Stimulated activated CD4-positive, alpha-beta T cell treated with anti-CD3 and anti-CD28 coated beads, TNF-alpha, amount 100 ng/mL, for 4 hours (primary cell): ENCODE measurements around the gene PPIL6.

Experiments
- DNase-seq, 3 experiments: peaks; one replicate each; pipeline ENCODE4 v3.0.0-alpha.2; 2020; ENCODE audit warnings: low read depth in 3 of 3

PPIL6 gene

DNA sequence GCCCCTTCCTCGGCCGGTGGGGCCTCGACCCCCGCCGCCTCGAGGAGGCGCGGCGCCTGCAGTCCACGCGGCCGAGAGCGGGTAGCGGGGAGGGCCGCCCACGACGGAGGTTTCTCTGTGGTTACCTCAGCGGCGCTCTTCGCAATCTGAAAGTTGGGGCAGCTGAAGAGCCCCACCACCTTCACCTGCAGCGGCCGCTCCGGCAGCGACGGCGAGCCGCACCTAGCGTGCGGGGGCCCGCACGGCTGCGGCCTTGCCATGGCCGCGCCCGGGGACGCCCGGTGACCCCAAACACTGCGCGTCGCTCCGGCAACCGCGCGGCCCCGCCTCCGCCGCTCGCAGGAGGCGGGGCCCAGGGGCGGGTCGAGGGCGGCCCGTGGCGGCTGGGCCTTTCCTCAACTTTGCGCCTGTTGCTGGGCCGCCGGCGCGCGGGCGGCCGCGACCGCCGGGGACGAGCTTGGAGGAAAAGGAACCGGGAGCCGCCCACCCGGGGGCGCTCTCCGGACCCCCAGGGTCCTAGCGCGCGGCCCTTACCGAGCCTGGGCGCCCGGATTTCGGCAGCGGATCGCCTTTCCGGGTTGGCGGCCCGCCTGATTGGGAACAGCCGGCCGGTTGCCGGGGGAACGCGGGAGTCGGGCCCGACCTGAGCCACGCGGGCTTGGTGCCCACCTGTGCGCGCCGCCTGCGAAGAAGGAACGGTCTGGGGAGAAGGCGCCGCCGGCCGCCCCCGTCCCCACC, at the start of gene PPIL6, which contains the start of gene SMPD2:
PPIL6 (minus strand) TSS at position 298 of the 738 bp plus-strand sequence; CDS start at position 260, 38 bp downstream.
SMPD2 (plus strand) TSS at position 394 of the 738 bp plus-strand sequence. CDS start 398 bp downstream, outside the sequence.
- DNase-seq: peak; percentile 60 to 62 (median 61)

GRCh38 chr6:109488001-109488400, 47.6 kb upstream of the PPIL6 start:
- no peak for DNase-seq

DNA sequence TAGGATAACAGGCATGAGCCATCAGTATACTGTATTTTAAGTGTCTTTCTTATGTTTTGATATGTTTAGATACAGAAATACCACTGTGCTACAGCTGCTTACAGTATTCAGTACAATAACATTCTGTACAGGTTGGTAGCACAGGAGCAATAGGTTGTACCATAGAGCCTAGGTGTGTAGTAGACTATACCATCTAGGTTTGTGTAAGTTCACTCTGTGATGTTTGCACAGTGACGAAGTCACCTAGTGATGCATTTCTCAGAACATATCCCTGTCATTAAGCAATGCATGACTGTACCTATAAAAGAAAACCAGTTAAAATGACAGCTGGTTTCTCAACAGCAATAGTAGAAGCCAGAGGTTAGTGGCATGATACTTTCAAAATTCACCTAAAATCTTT, 45.6 kb upstream of the PPIL6 start:
- DNase-seq: no peak

GRCh38 chr6:109485266-109485935, 45.0 kb upstream of the PPIL6 start:
- DNase-seq: no peak

GRCh38 chr6:109484122-109484521, 43.7 kb upstream of the PPIL6 start:
- no peak for DNase-seq

GRCh38 chr6:109483735-109484057, 43.3 kb upstream of the PPIL6 start:
- no peak for DNase-seq

DNA sequence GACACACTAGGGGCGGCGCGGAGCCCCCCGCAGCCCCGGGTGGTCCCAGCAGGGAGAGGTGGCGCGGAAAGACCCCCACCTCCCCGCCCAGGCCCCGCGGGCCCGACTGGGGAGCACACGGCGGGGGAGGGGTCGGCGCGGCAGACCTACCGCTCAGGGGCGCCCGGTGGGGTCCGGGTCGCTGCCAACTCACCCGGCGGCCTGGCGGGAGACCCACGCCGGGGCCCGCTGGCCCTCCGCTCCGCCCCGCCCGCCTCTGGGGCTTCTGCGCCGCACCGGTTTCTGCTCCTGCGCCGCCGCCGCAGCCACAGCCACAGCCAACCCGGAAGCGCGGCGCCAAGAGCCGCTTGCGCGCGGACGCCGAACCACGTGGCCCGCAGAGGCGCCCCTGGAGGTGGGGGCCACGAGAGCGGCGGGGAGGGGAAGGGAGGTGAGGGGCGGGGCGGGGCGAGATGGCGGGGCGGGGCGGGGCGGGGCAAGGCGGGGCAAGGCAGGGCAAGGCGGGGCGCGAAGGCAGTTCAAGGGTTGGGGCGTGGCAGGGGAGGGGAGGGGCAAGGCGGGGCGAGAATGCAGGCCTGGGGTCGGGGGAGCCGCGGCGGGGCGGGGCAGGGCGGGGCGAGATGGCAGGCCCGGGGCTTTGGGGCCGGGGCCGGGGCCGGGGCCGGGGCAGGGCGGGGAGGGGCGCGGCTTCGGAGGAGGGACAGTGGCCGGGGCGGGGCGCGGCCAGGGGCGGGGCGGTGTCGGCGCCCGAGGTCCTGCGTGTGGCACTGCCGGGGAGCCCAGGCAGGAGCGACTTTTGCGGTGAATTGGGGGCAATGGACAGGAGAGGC, 42.7 kb upstream of the PPIL6 start, which contains the start of gene ZBTB24:
ZBTB24 (minus strand) TSS at position 315 of the 830 bp plus-strand sequence. CDS start 1,193 bp downstream, outside the sequence.
- DNase-seq: peak; percentile 74 to 81 (median 80)

DNA sequence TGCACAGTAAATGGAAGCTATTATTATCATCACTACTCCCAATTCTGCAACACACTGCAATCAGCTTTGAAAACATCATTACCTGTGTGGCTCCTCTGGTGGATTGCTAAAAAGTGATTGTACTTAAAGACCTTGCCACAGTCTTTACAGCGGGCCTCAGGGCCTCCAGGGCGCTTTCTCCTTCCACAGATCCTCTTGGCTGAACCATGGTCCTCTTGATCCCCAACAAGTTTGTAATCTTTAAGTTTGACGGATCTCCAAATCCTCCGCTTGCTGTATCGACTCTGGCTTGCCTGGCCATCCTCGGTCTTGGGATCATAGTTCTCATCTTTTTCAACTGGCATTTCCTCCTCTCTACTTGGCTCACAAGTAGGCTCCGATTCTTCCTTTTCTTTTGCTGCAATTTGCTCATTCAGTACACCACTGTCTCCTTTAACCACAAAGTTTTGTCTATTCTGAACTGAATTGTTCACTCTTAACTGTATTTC, 40.6 kb upstream of the PPIL6 start:
- no peak for DNase-seq

DNA sequence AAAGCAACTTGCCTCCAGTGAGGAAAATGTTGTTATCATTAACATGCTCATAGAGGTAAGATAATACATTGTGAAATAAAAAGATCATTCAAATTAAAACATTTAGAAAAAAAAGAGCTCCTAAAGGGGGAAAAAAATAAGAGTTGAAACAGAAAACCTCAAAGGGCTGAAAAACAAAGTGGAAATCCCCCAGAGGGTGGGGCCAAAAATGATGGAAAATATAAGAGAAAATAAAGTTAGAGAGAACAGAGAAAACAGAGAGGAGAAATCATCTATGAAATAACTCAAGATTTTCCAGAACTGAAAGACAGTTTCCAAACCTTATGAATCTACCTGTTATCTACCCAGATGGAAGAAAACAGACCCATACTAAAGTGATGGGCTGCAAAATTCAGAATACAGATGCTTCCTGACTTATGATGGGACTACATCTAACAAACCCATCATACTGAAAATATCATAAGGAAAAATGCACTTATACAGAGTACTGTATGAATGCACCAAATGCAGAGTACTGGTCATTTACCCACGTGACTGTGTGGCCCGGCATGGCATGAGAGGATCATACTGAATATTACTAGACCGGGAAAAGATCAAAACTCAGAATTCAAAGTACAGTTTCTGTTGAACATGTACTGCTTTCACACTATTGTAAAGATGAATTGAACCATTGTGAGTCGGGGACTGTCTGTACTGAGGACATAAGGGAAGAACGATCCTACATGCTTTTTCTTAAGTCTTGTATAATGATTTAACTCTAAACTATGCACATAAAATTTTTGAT, 38.6 kb upstream of the PPIL6 start:
- DNase-seq: no peak

GRCh38 chr6:109478222-109478805, 37.9 kb upstream of the PPIL6 start:
- DNase-seq: no peak

DNA sequence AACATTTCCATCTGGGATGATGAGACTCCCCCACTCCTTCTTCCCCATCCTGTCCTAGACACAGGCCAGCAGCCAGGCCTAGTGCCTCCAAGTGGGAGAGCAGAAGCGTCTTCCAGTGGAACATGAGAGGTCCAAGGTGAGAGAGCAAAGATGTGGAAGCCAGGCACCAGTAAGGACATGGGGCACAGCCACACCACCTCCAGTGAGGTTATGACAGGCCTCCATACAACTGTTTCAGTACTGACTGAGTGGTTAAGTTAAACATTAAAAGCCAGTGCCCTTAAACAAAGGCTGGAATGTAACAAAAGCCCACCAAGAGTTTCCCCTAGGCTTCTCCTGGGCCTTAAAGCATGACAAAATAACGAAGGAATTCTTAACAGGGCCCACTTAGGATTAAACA, 37.3 kb upstream of the PPIL6 start:
- no peak for DNase-seq

- no peak for DNase-seq
These were observed 36.8 kb upstream of the PPIL6 start for GRCh38 chr6:109477184-109477583.

DNA sequence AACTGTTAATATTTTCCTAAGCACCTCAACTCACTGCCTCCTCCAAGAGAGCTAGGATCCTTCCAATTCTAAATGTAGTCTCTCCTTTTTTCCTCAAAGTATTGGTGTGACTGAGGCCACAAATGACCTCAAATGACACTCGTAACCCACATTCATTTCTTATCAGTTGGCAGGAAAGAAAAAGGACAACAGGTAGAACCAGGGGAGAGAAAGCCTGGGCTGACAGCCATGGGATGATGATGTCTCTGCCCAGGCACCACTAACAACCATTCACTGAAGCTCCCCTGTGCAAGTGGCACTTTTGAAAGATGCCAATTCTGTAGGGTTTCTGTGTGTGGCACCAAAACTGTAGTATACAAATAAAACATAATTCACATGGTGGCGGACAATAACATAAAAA, 35.2 kb upstream of the PPIL6 start:
- no peak for DNase-seq

GRCh38 chr6:109474995-109475394, 34.6 kb upstream of the PPIL6 start:
- DNase-seq: no peak

DNA sequence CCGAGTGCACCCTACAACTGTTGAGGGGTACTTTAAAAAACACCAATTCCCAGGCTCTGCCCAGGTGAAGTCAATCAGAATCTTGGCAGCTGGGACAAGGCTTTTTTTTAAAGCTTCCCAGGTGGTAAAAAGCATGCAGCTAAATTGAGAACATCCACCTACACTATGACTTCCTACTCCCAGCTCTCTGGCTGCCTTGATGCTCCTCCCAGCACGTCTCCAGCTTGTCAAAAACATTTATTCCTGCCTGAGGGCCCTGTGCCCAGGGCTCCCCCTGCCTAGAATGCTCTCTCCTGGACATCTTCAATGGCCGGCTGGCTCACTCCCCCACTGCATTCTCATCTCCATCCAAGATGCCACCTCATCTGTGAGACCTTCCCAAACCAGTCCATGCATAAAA, 32.7 kb upstream of the PPIL6 start:
- no peak for DNase-seq

DNA sequence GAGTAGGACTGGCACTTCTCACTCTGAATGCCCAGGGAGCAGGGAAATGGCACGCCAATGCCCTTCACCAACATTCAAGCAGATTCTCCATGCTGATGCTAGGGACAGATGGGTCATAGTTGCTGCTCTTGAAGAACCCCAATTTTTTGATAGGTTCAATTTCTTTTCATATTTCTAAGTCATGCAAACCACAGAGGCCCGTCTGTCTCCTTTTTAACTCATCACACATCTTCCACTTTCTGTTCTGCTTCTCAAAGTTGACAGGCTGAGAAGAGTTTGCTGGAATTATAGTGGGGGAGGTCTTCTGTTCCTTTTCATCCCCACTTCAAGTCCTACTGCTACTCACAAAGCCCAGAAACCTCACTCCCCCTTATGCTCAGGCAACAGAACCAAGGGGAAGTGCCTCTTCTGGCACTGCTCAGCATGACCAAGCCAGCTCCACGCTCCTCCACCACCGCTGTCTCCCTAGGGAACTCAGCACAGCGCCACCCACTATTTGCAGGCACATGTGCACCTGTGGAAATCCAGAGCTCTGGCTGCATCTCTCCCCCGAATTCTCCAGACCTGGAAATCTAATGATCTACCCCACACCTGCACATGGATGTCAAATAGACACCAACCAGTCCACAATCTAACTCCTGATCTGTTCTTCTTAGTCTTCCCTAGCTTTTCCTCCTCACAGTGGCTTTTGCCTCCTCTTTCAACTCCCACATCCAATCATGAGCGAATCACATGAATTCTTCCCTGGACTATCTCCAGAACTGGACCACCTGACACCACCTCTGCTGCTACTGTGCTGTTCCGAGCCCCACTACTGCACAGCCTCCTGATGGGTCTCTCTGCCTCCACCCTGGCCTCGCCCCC, 31.9 kb upstream of the PPIL6 start:
- DNase-seq: no peak

- no peak for DNase-seq
These were observed 30.8 kb upstream of the PPIL6 start for GRCh38 chr6:109471105-109471810.

DNA sequence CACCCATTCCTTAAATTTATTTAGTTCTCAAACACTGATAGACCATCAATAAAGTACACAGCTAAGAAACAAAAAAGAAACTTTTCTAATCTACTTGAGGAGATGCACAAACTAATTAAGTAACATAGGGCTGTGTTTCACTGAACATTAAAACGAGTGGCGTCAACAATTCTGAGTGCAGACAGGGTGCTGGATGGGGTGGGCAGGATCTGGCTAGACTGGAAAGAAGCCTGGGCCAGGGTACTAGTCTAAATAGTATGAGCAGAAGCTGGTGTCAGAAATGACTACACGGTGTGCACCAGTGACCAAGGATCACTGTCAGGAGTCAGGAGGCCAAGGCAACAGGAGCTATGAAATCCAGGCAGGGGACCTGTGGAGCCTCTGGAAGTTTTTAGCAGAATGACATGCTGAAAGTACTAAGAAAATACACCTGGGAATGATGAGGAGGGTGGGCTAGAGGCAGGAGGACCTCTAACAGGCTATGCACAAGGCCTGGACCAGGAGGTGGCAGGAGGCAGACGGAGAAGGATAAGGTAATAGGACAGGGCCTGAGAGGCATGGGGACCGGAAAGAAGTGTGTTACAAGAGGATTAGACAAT, 29.3 kb upstream of the PPIL6 start:
- no peak for DNase-seq

DNA sequence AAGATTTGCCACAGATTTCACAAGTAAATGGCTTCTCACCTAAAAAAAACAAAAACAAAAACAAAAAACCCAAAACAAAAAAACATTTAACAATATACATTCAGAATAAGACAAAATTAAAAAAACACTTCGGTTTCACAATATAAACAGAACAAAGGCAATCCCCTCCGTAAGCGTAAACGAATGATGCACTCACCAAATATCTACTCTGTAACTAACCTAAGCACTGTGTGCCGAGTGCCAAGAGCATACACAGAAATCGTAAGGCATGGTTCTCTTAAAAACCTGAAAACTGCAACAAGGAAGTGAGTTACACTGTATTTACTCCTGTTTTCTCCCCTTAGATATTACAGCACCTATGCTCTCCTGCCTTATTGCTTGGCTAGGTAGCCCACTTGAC, 27.3 kb upstream of the PPIL6 start:
- no peak for DNase-seq
